ENCODE results near the gene ERCC2. TPM values are rescaled to one million over a fixed set of nuclear protein-coding genes. Genes with fewer than 3 reads are reported as not detected.
"Not testable (repeated sequence)": the region's sequence is repeated elsewhere in the genome, so short reads cannot be mapped to it uniquely, and the experiment has no call there.

The ERCC2 gene
- total RNA-seq, 1 experiment from 2014 or later = 59.2 TPM

GRCh38 chr19:45336696-45337251 lies 33.6 kb downstream of the ERCC2 start:
- no TSS peak for BruUV-seq (replicated peaks)
- no peak overlapping the region for H3K27ac ChIP-seq (ENCODE audit: low read depth, low read length, poor library complexity, severe bottlenecking)
- TF ChIP-seq EZH2 (IDR thresholded peaks at IDR 0.05; ENCODE audit: borderline replicate concordance, low read depth, low read length, poor library complexity, severe bottlenecking) = no peak
- no peak for TF ChIP-seq CTCF (conservative IDR thresholded peaks at IDR 0.05; ENCODE audit: low read depth, low read length)
- POLR2A ChIA-PET (ENCODE audit: low non-redundant PET) = no interaction called here
- H3K27me3 ChIP-seq (replicated peaks; ENCODE audit: insufficient read depth, low read depth, low read length, poor library complexity) = no peaks in the 10 kb centered on the region
- no peaks in the 10 kb centered on the region for H3K36me3 ChIP-seq (ENCODE audit: insufficient read depth, low read length, poor library complexity, severe bottlenecking)
- CTCF ChIA-PET = interaction anchor here (0.6 kb wide), 1 partner anchor 29 kb away, joined by 10 read pairs; no protein-coding TSS in a partner anchor
- no peak for DNase-seq (ENCODE audit: low spot score)
- H3K4me3 ChIP-seq (ENCODE audit: low read depth, low read length, poor library complexity, severe bottlenecking) = no peak overlapping the region
- H3K4me1 ChIP-seq (ENCODE audit: insufficient read depth, low read length, poor library complexity, severe bottlenecking) = peaks cover 5% of the 10 kb centered on the region
- intact Hi-C loops (cut with micrococcal nuclease; ENCODE audit: unreplicated experiment) = loop anchor here (5.0 kb wide), 1 partner anchor 319 kb away; no protein-coding TSS in a partner anchor
- no peaks in the 10 kb centered on the region for H3K9me3 ChIP-seq (ENCODE audit: low read depth, low read length, poor library complexity, severe bottlenecking)

- CTCF ChIA-PET; H3K36me3 ChIP-seq (ENCODE audit: insufficient read depth, low read length, poor library complexity, severe bottlenecking); H3K4me1 ChIP-seq (ENCODE audit: insufficient read depth, low read length, poor library complexity, severe bottlenecking); H3K27ac ChIP-seq (ENCODE audit: low read depth, low read length, poor library complexity, severe bottlenecking); DNase-seq (ENCODE audit: low spot score); H3K9me3 ChIP-seq (ENCODE audit: low read depth, low read length, poor library complexity, severe bottlenecking); POLR2A ChIA-PET (ENCODE audit: low non-redundant PET); BruUV-seq (replicated peaks); H3K27me3 ChIP-seq (replicated peaks; ENCODE audit: insufficient read depth, low read depth, low read length, poor library complexity); H3K4me3 ChIP-seq (ENCODE audit: low read depth, low read length, poor library complexity, severe bottlenecking): not testable (repeated sequence)
- intact Hi-C loops (cut with micrococcal nuclease; ENCODE audit: unreplicated experiment) = loop anchor here (5.0 kb wide), 1 partner anchor 318 kb away; no protein-coding TSS in a partner anchor
Observed at GRCh38 chr19:45334881-45335280, 35.5 kb downstream of the ERCC2 start.

- TF ChIP-seq CTCF (conservative IDR thresholded peaks at IDR 0.05; ENCODE audit: low read depth, low read length) (no peak), EZH2 (IDR thresholded peaks at IDR 0.05; ENCODE audit: borderline replicate concordance, low read depth, low read length, poor library complexity, severe bottlenecking) (no peak)
- ChIA-PET CTCF (interaction anchor here (0.7 kb wide), 1 partner anchor 344 kb away, joined by 18 read pairs; no protein-coding TSS in a partner anchor), POLR2A (ENCODE audit: low non-redundant PET) (interaction anchor here (0.6 kb wide), 1 partner anchor 39 kb away, joined by 9 read pairs; no protein-coding TSS in a partner anchor)
- H3K27ac ChIP-seq (ENCODE audit: low read depth, low read length, poor library complexity, severe bottlenecking) = no peak overlapping the region
- BruUV-seq (replicated peaks) = no TSS peak
- H3K36me3 ChIP-seq (ENCODE audit: insufficient read depth, low read length, poor library complexity, severe bottlenecking) = no peaks in the 10 kb centered on the region
- DNase-seq (ENCODE audit: low spot score) = no peak
- H3K9me3 ChIP-seq (ENCODE audit: low read depth, low read length, poor library complexity, severe bottlenecking) = no peaks in the 10 kb centered on the region
- H3K4me3 ChIP-seq (ENCODE audit: low read depth, low read length, poor library complexity, severe bottlenecking) = no peak overlapping the region
- no peaks in the 10 kb centered on the region for H3K27me3 ChIP-seq (replicated peaks; ENCODE audit: insufficient read depth, low read depth, low read length, poor library complexity)
- H3K4me1 ChIP-seq (ENCODE audit: insufficient read depth, low read length, poor library complexity, severe bottlenecking) = no peaks in the 10 kb centered on the region
- intact Hi-C loops (cut with micrococcal nuclease; ENCODE audit: unreplicated experiment) = no loop called here
Observed at GRCh38 chr19:45333609-45334303, 36.6 kb downstream of the ERCC2 start.

Data from A673 (cell line).